ENCODE data around the gene ORC3.
"Not testable (repeated sequence)": the region's sequence is repeated elsewhere in the genome, so short reads cannot be mapped to it uniquely, and the experiment has no call there.

The ORC3 gene

DNA sequence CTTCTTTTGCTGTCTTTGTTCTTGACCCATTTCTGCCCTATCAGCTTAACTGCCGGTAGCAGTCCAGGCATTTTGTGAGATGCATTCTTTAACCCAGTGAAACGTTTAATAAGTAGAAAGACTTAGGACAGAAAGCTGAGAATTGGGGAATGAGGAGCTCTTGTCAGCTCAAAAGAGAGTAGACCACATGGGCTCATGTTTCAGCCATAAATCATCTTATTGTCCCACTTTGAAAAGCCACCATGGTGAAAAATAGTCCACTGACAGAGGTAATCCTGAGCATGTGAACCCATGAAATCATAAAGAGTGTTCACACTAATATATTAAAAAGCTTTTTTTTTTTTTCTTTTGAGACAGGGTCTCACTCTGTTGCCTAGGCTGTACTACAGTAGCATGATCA is 16.3 kb downstream of the ORC3 start:
- DNase-seq: no peak

DNA sequence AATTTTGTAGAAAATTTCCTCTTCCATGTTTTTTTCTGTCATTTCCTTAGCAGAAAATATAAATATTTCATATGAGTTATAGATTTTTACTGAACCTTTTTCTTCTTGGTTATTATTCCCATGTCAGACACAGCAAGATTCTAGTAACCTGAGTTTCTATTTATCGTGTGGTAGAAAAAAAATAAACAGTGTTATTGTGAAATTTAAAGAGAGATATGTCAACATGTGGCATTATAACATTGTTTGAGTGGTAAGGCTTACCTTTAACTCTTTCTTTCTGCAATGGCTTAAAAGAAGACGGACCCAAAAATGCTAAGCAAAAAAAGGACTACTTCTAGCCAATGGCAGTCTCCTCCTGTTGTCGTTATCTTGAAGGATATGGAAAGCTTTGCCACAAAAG is 18.9 kb downstream of the ORC3 start:
- DNase-seq: no peak

DNA sequence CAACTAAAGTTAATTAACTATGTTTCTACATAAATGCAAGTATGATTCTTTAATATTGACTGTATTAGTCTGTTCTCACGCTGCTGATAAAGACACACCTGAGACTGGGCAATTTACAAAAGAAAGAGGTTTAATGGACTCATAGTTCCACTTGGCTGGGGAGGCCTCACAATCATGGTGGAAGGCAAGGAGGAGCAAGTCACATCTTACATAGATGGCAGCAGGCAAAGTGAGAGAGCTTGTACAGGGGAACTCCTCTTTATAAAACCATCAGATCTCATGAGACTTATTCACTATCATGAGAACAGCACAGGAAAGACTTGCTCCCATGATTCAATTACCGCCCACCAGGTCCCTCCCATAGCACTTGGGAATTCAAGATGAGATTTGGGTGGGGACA is 23.1 kb downstream of the ORC3 start:
- not testable (repeated sequence) for DNase-seq

GRCh38 chr6:87617405-87617804 is 27.5 kb downstream of the ORC3 start:
- DNase-seq: no peak

DNA sequence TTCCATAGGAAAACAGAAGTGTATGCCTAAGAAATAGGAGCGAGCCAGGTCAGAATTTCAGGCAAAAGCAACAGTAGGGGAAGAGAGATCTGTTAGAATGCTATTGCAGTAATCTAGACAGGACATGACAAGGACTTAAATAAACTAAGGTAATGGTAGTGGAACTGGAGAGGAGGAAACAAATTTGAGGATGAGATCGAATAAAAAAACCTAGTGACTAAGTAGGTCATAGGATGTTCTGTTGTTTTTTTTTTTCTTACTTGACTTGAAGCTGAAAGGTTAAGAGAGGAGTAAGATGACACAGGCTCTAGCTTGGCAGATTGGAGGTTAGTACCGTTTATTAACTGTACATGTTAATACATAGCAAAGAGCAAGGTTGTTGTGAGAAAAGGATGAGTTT is 28.6 kb downstream of the ORC3 start:
- DNase-seq: no peak

DNA sequence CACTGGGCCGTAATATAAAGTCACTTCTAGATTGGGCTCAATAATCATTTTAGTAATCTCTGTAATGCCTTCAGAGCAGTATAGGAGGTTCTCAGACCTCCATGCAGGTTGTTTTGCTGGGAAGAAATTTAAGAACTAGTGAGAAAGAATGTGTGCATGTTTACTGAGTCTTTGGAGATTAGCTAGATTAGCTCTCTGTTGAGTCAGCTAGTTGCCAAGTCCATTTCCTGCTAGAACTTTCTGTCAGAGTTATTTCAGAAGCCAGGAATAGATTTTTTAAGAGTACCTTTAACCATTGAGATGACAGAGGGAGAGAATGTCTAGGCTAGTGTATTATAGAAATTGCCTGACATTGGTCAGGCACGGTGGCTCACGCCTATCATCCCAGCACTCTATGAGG is 33.3 kb downstream of the ORC3 start:
- no peak for DNase-seq

- no peak for DNase-seq
These were observed 38.5 kb downstream of the ORC3 start for GRCh38 chr6:87628424-87628823.

- no peak for DNase-seq
These were observed 38.9 kb downstream of the ORC3 start for GRCh38 chr6:87628881-87629280.

- no peak for DNase-seq
These were observed 40.8 kb downstream of the ORC3 start for GRCh38 chr6:87630746-87631145.

DNA sequence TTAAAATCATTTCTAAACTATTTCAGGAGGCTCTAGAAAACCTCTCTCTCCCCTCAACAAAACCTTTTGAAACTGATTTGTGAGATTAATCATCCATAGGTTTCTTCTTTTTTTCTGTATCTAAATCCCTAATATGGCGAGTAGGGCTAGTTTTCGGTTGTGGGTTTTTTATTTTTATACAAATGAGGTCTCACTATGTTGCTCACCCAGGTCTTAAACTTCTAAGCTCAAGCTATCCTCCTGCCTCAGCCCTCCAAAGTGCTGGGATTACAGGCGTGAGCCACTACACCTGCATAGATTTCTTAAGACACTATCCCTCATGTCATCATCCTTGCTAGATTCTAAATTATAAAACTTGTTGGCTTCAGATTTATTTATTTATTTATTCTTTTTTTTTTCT is 43.9 kb downstream of the ORC3 start:
- DNase-seq: no peak

GRCh38 chr6:87636315-87636714 is 46.4 kb downstream of the ORC3 start:
- no peak for DNase-seq

GRCh38 chr6:87637106-87637505 is 47.2 kb downstream of the ORC3 start:
- DNase-seq: no peak

GRCh38 chr6:87639373-87639772 is 49.4 kb downstream of the ORC3 start:
- no peak for DNase-seq

DNA sequence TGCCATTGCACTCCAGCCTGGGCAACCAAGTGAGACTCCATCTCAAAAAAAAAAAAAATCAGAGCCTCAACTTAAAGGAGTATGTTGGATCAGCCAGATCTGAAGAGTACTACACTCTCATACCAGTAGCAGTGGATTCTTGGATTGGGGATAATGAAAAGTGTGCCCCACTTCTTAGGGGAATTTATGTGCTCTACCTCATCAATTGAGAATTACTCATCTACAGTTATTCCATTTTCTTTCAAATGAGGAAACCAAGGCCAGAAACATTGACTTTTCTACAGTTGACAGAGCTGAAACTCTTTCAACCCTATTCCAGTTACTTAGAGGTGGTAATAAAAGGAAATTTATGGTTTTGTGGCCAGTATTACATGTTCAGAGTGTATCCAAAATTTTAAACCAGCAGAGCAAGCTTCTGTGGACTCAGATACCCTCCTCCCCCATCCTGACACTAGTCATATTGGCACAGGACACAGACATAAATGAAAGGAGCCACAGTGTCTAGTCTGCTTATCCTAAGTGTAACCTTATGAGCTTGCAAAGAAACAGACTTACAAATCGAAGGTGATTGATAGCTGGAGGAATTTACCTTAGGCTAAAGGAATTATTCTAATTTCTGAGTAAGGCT is 51.2 kb downstream of the ORC3 start:
- DNase-seq: peak; percentile 19

- DNase-seq: peak; percentile 32
These were observed 55.1 kb downstream of the ORC3 start for GRCh38 chr6:87645080-87645479.

DNA sequence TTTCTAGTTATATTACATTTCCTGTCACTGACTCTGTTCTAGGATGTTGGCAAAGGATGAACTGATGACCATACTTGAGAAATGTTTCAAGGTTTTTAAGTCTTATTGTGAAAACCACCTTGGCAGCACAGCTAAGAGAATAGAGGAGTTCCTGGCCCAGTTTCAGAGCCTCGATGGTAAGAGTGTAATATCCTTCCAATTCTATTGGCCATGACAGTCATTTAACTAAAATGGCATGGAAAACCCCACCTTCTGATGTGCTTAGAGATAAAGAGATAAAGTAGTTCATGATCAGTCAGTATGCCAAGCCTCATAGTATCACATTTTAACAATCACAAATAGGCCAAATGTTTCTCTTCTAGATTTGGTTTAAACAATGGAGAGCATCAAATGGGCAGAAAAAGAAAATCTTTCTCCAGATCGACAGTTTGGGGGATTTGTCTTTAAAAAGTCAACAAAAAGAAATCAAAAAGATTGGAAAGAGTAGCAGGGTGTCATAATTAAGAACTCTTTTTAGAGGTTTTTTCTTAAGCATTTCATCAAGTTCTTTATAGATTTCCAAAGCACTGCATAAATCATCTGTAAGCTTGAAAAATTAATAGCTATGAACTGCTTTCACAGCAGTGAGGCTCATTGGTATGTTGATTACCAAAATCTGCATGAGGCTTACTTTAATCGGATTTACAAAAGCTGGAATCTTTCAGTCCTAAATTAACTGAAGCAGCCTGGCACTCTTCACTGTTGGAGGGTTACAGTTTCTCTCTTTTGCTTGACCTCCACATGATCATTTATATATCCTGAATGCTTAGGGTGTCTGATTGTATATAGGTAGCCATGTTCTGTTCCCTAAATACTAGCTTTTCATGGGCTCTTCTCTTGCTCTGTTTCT is 63.4 kb downstream of the ORC3 start:
- DNase-seq: no peak

DNA sequence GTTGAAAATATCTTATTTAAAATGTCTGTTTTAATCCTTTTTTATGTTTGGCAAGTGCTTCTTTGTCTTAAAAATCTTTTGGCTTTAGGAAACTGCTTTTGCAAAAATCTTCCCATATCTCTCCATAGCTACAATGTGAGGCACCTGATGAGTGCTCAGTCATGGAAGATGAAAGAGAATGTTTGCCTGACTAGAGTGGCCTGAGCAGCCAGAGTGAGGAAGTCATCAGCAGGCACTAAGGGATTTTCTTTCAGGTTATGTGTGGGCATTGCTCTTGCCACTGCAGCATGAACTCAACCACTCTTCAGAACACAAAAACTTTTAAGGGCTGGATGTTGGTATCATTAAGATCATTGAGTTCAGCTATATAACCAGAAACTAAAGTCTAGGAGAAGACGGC is 64.2 kb downstream of the ORC3 start:
- no peak for DNase-seq

DNA sequence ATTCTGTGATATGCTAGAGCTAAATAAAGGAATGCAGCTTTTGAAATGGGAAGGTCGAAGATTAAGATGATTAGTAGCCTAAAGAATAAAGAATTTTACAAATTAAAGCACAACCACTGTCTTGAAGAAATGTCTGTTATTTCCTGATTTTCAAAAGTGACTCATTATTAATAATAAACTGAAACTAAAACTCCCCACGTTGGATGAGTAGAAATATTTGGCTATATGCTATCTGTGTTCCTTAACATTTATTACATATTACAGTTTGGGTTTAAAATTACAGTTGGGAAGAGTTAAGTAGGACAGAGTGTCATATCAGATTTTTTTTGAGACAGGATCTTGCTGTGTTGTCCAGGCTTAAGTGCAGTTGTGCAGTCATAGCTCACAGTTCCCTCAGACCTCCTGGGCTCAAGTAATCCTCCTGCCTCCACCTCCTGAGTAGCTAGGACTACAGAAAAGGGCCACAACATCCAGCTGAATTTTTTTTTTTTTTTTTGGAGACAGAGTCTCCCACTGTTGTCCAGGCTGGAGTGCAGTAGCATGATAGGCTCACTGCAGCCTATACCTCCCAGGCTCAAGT is 65.0 kb downstream of the ORC3 start:
- no peak for DNase-seq

GRCh38 chr6:87655824-87656223 is 65.9 kb downstream of the ORC3 start:
- DNase-seq: no peak

DNA sequence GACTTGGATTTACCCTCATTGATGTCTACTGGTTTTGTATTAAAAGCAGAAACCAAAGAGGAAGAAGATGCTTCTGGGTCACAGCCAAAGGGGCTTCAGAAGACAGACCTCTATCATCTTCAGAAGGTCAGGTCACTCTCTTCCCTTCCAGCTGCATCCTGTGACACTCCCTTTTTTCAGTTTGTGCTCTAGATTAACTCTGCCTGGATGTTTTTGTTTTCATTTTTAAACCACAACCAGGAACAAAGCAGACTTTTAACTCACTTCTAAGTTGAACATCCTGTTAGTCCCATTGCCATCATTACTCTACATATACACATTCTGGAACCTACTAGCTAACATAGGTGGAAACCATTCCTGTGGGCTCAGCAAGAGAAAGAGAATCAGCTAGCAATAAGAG is 66.9 kb downstream of the ORC3 start:
- no peak for DNase-seq

GRCh38 chr6:87658516-87658915 is 68.6 kb downstream of the ORC3 start:
- no peak for DNase-seq

GRCh38 chr6:87660226-87660911 is 70.4 kb downstream of the ORC3 start:
- DNase-seq: no peak

DNA sequence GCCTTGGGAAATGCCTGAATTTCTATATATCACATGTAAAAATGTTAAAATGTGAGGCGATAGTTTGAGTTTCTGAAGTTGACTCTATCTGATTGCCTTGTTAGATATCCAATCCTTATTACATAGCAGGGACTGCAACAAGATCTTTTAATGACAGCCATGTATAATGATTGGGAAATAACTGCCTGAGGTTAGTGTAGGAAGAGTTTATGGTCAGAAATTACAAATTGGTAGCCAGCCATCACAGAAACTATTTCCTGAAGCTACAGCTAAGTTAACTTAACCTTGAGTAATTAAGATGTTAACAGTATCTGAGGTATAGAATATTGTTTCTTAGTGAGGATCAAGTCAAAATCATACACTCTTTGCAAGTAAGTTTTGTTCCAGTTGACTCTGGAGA is 71.1 kb downstream of the ORC3 start:
- no peak for DNase-seq

GRCh38 chr6:87661503-87661902 is 71.6 kb downstream of the ORC3 start:
- DNase-seq: no peak

Data from NCI-H2029 (cell line).